GM23338 (cell line): ENCODE results near the gene LAMB3.

ENCODE experiments used
- CREB1 ChIP-seq: fragments of 250-450 bp; sonication (Bioruptor Pico); IDR thresholded peaks from 2 replicates; pipeline ENCODE4 v1.5.0; 2020; ENCODE audit warnings: low read depth, mild to moderate bottlenecking, moderate library complexity
- CTCF ChIP-seq, 2 experiments: fragments of 200-600 bp in 1 of 2; sonication (generic) in 1 of 2; conservative IDR thresholded peaks; 2 replicates each; pipeline versions ENCODE4 v1.5.1 to v1.6.1; 2016 to 2017; ENCODE audit warnings: antibody characterized with exemption in 2 of 2, low read depth in 2 of 2, mild to moderate bottlenecking in 2 of 2, moderate library complexity in 1 of 2
- EZH2 ChIP-seq: fragments of 200-600 bp; sonication (generic); IDR thresholded peaks from one replicate; pipeline ENCODE4 v1.8.0; 2017; ENCODE audit warnings: antibody characterized with exemption, mild to moderate bottlenecking, low read depth; ENCODE audit not compliant: unreplicated experiment
- EZH2phosphoT487 ChIP-seq: fragments of 200-600 bp; sonication (generic); IDR thresholded peaks from one replicate; pipeline ENCODE4 v1.8.1; 2018; ENCODE audit warnings: antibody characterized with exemption; ENCODE audit not compliant: unreplicated experiment
- JUNB ChIP-seq: IDR thresholded peaks from one replicate; pipeline ENCODE4 v1.6.1; 2016; ENCODE audit warnings: antibody characterized with exemption; ENCODE audit not compliant: unreplicated experiment
- NANOG ChIP-seq: IDR thresholded peaks from 2 replicates; pipeline ENCODE4 v1.6.1; 2016; ENCODE audit warnings: antibody characterized with exemption, borderline replicate concordance
- POLR2AphosphoS5 ChIP-seq: IDR thresholded peaks from 2 replicates; pipeline ENCODE4 v1.6.1; 2016; ENCODE audit warnings: antibody characterized with exemption, low read depth
- STAT1 ChIP-seq: IDR thresholded peaks from one replicate; pipeline ENCODE4 v1.6.1; 2016; ENCODE audit warnings: antibody characterized with exemption; ENCODE audit not compliant: unreplicated experiment
- ZNF114 ChIP-seq: fragments of 250-450 bp; sonication (Bioruptor Pico); IDR thresholded peaks from 2 replicates; pipeline ENCODE4 v1.5.0; 2020; ENCODE audit warnings: mild to moderate bottlenecking, moderate library complexity
- ZNF331 ChIP-seq: fragments of 250-450 bp; sonication (Bioruptor Pico); IDR thresholded peaks from 2 replicates; pipeline ENCODE4 v1.5.0; 2020; ENCODE audit warnings: low read depth, mild to moderate bottlenecking, moderate library complexity
- TF ChIP-seq, protein P1 (sequence below): IDR thresholded peaks from one replicate; pipeline ENCODE4 v1.6.1; 2018; ENCODE audit warnings: antibody characterized with exemption; ENCODE audit not compliant: unreplicated experiment
- TF ChIP-seq, protein P2 (sequence below): IDR thresholded peaks from 2 replicates; pipeline ENCODE4 v1.6.1; 2016; ENCODE audit warnings: antibody characterized with exemption

GRCh38 chr1:209646558-209646957 is 5.7 kb downstream of the LAMB3 start:
- TF ChIP-seq CTCF (conservative IDR thresholded peaks at IDR 0.05; ENCODE audit: low read depth in 2 of 2) (peak; percentile 54 to 71), EZH2 (no peak), CREB1 (CRISPR knock-in tag) (no peak), EZH2phosphoT487 (no peak), JUNB (no peak), POLR2AphosphoS5 (no peak), NANOG (no peak), STAT1 (no peak), ZNF331 (no peak), ZNF114 (CRISPR knock-in tag) (no peak)
- TF ChIP-seq, protein P1, sequence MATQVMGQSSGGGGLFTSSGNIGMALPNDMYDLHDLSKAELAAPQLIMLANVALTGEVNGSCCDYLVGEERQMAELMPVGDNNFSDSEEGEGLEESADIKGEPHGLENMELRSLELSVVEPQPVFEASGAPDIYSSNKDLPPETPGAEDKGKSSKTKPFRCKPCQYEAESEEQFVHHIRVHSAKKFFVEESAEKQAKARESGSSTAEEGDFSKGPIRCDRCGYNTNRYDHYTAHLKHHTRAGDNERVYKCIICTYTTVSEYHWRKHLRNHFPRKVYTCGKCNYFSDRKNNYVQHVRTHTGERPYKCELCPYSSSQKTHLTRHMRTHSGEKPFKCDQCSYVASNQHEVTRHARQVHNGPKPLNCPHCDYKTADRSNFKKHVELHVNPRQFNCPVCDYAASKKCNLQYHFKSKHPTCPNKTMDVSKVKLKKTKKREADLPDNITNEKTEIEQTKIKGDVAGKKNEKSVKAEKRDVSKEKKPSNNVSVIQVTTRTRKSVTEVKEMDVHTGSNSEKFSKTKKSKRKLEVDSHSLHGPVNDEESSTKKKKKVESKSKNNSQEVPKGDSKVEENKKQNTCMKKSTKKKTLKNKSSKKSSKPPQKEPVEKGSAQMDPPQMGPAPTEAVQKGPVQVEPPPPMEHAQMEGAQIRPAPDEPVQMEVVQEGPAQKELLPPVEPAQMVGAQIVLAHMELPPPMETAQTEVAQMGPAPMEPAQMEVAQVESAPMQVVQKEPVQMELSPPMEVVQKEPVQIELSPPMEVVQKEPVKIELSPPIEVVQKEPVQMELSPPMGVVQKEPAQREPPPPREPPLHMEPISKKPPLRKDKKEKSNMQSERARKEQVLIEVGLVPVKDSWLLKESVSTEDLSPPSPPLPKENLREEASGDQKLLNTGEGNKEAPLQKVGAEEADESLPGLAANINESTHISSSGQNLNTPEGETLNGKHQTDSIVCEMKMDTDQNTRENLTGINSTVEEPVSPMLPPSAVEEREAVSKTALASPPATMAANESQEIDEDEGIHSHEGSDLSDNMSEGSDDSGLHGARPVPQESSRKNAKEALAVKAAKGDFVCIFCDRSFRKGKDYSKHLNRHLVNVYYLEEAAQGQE: no peak
- TF ChIP-seq, protein P2, sequence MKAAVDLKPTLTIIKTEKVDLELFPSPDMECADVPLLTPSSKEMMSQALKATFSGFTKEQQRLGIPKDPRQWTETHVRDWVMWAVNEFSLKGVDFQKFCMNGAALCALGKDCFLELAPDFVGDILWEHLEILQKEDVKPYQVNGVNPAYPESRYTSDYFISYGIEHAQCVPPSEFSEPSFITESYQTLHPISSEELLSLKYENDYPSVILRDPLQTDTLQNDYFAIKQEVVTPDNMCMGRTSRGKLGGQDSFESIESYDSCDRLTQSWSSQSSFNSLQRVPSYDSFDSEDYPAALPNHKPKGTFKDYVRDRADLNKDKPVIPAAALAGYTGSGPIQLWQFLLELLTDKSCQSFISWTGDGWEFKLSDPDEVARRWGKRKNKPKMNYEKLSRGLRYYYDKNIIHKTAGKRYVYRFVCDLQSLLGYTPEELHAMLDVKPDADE: no peak
